ENCODE results near the gene ADGRL4. TPM values are rescaled to one million over a fixed set of nuclear protein-coding genes. Genes with fewer than 3 reads are reported as not detected.
A peak's percentile ranks its signal among the peaks of the same experiment; 100 is the strongest.

Gene ADGRL4
- total RNA-seq, 2 experiments from 2014 or later = not detected

DNA sequence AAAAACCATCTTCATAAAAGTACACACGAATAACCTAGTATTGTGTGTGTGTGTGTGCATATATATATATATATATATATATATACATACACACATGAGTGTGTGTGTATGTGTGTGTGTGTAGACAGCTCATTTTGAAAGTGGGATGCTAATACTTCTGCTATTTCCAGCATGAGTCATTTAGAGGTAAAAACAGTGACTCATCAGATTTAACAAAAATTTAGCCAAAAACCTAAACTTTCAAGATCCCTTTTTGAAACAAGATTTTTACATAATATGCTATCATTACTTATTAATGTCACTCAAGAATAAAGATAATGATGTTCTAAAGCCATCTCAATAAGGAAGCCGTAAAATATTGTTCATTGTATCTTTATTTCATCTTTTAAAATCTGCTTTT, 35.6 kb upstream of the ADGRL4 start:
- Mint-ChIP-seq H3K4me3 (no peak overlapping the region), H3K4me1 (ENCODE audit: low read depth) (no peaks in the 10 kb centered on the region), H3K27ac (no peak overlapping the region), H3K9me3 (peaks cover 7% of the 10 kb centered on the region), H3K27me3 (no peaks in the 10 kb centered on the region), H3K36me3 (ENCODE audit: low read depth) (no peaks in the 10 kb centered on the region)
- ChIA-PET CTCF (interaction anchor here (1.0 kb wide), 1 partner anchor 10 kb away, joined by 7 read pairs; no protein-coding TSS in a partner anchor), POLR2A (no interaction called here)
- no peak for ATAC-seq (ENCODE audit: poor library complexity)
- Histone ChIP-seq H3K27ac (ENCODE audit: low read depth in 1 of 2, low read length in 2 of 2) (no peak overlapping the region), H3K4me1 (ENCODE audit: insufficient read depth, low read length) (no peaks in the 10 kb centered on the region), H3K36me3 (ENCODE audit: insufficient read depth, low read length) (no peaks in the 10 kb centered on the region), H3K4me3 (ENCODE audit: low read length) (no peak overlapping the region), H3K27me3 (ENCODE audit: control insufficient read depth in 1 of 2, insufficient read depth in 2 of 2, low read length in 2 of 2) (no peaks in the 10 kb centered on the region), H3K9me3 (ENCODE audit: control insufficient read depth in 1 of 2, insufficient read depth in 1 of 2, low read length in 2 of 2) (peaks cover 5 to 13% of the 10 kb centered on the region in 2 experiments)
- TF ChIP-seq, protein P1, sequence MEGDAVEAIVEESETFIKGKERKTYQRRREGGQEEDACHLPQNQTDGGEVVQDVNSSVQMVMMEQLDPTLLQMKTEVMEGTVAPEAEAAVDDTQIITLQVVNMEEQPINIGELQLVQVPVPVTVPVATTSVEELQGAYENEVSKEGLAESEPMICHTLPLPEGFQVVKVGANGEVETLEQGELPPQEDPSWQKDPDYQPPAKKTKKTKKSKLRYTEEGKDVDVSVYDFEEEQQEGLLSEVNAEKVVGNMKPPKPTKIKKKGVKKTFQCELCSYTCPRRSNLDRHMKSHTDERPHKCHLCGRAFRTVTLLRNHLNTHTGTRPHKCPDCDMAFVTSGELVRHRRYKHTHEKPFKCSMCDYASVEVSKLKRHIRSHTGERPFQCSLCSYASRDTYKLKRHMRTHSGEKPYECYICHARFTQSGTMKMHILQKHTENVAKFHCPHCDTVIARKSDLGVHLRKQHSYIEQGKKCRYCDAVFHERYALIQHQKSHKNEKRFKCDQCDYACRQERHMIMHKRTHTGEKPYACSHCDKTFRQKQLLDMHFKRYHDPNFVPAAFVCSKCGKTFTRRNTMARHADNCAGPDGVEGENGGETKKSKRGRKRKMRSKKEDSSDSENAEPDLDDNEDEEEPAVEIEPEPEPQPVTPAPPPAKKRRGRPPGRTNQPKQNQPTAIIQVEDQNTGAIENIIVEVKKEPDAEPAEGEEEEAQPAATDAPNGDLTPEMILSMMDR (IDR thresholded peaks at IDR 0.05) = no peak
- DNase-seq = peak in 3 of 14 experiments; percentile 16 to 23 (median 18)
- intact Hi-C loops (cut with DNase I, micrococcal nuclease) = no loop called here

DNA sequence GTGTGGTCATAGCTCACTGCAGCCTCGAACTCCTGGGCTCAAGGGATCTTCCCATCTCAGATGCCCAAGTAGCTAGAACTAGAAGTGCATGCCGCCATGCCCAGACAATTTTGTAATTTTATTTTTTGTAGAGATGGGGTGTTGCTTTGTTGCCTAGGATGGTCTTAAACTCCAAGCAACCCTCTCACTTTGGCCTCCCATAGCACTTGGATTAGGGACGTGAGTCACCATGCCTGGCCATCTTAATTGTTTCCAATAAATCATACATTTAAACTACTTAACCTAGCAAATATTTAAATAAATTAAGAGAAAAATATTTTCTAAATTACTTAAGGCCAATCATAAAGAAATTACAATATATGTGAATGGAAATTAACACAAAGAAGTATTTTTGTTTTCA, 35.1 kb upstream of the ADGRL4 start:
- Histone ChIP-seq H3K27me3 (ENCODE audit: control insufficient read depth in 1 of 2, insufficient read depth in 2 of 2, low read length in 2 of 2) (no peaks in the 10 kb centered on the region), H3K9me3 (ENCODE audit: control insufficient read depth in 1 of 2, insufficient read depth in 1 of 2, low read length in 2 of 2) (peaks cover 5 to 17% of the 10 kb centered on the region in 2 experiments), H3K27ac (ENCODE audit: low read depth in 1 of 2, low read length in 2 of 2) (no peak overlapping the region), H3K4me1 (ENCODE audit: insufficient read depth, low read length) (no peaks in the 10 kb centered on the region), H3K36me3 (ENCODE audit: insufficient read depth, low read length) (no peaks in the 10 kb centered on the region), H3K4me3 (ENCODE audit: low read length) (no peak overlapping the region)
- Mint-ChIP-seq H3K27ac (no peak overlapping the region), H3K9me3 (peaks cover 7% of the 10 kb centered on the region), H3K4me3 (no peak overlapping the region), H3K4me1 (ENCODE audit: low read depth) (no peaks in the 10 kb centered on the region), H3K27me3 (no peaks in the 10 kb centered on the region), H3K36me3 (ENCODE audit: low read depth) (no peaks in the 10 kb centered on the region)
- no peak for ATAC-seq (ENCODE audit: poor library complexity)
- intact Hi-C loops (cut with DNase I, micrococcal nuclease) = no loop called here
- no peak for DNase-seq
- ChIA-PET POLR2A (no interaction called here), CTCF (no interaction called here)
- TF ChIP-seq, protein P1 (IDR thresholded peaks at IDR 0.05) = no peak

DNA sequence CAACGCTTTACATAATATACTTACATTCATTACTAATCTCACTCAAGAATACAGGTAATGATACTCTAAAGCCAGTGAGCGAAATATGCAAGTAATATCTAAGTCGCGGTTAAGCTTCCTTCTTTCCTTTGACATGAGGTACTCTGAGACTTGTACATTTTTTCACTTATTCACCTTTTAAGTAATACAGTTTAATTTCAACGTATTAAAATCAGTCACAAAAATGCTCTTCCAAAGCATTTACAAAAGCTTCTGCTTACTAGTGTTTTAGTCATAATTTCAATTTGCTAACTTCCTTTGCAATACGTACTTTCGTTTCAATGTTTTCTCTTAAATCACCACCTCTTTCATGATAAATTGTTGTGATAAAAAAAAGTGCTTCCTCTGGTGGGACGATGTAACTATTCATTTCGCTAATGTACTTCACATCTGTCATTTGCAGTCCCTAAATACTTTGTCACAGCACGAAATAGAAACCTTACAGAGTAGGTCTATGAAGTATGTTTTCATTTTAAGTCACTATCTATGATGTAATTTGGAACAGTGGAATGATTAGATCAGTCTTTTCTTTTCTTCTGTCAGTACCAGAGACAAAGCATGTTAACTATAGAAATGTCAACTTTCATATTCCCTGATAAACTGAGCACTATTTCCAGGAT, 34.0 kb upstream of the ADGRL4 start:
- ChIA-PET POLR2A (no interaction called here), CTCF (no interaction called here)
- Mint-ChIP-seq H3K4me1 (ENCODE audit: low read depth) (no peaks in the 10 kb centered on the region), H3K27ac (no peak overlapping the region), H3K9me3 (peaks cover 11% of the 10 kb centered on the region), H3K27me3 (no peaks in the 10 kb centered on the region), H3K4me3 (peak overlapping the region; percentile 3), H3K36me3 (ENCODE audit: low read depth) (no peaks in the 10 kb centered on the region)
- DNase-seq (no peak), ATAC-seq (ENCODE audit: poor library complexity) (no peak)
- intact Hi-C loops (cut with DNase I, micrococcal nuclease) = no loop called here
- Histone ChIP-seq H3K9me3 (ENCODE audit: control insufficient read depth in 1 of 2, insufficient read depth in 1 of 2, low read length in 2 of 2) (peaks cover 5 to 15% of the 10 kb centered on the region in 2 experiments), H3K4me3 (ENCODE audit: low read length) (no peak overlapping the region), H3K27ac (ENCODE audit: low read depth in 1 of 2, low read length in 2 of 2) (no peak overlapping the region), H3K4me1 (ENCODE audit: insufficient read depth, low read length) (no peaks in the 10 kb centered on the region), H3K36me3 (ENCODE audit: insufficient read depth, low read length) (no peaks in the 10 kb centered on the region), H3K27me3 (ENCODE audit: control insufficient read depth in 1 of 2, insufficient read depth in 2 of 2, low read length in 2 of 2) (no peaks in the 10 kb centered on the region)
- TF ChIP-seq, protein P1 (IDR thresholded peaks at IDR 0.05) = no peak
